SK-N-SH (cell line): ENCODE measurements around the gene GRXCR2. TPM values are rescaled to one million over a fixed set of nuclear protein-coding genes. Genes with fewer than 3 reads are reported as not detected.

Source experiments
- CTCF ChIA-PET: fragments of 300-600, 350-600 bp; formaldehyde crosslinking; extraction: SDS; loops from one replicate; lab custom pipeline; 2021; lab: Yijun Ruan, JAX
- POLR2A ChIA-PET: fragments of 350-600 bp; sonication (Branson Sonifier 250); formaldehyde crosslinking; extraction: SDS; loops from one replicate; lab custom pipeline; 2020; ENCODE audit warnings: antibody characterized with exemption, inconsistent platforms; lab: Yijun Ruan, JAX
- DNase-seq: peaks from one replicate; pipeline ENCODE4 v3.0.0; 2012
- H2AFZ ChIP-seq: fragments of 200-600 bp; sonication (generic); 2 replicates; pipeline ENCODE4 v1.8.1; 2016; ENCODE audit warnings: antibody characterized with exemption, mild to moderate bottlenecking, low read depth
- H3F3A ChIP-seq: fragments of 200-600 bp; sonication (generic); replicated peaks from 2 replicates; pipeline ENCODE3; 2016; ENCODE audit warnings: antibody characterized with exemption, mild to moderate bottlenecking; ENCODE audit not compliant: insufficient read depth
- H3K27ac ChIP-seq, 2 experiments: fragments of 200-500 bp in 1 of 2; fragments of 200-600 bp in 1 of 2; sonication (Bioruptor generic) in 1 of 2; sonication (generic), shearing (Covaris generic) in 1 of 2; 2 replicates each; pipeline versions ENCODE4 v1.5.1 to v1.6.1; 2014 to 2016; ENCODE audit warnings: low read depth in 2 of 2, inconsistent platforms in 1 of 2, low read length in 1 of 2, mild to moderate bottlenecking in 1 of 2, mixed read lengths in 1 of 2
- H3K27me3 ChIP-seq: fragments of 200-600 bp; sonication (generic), shearing (Covaris generic); 2 replicates; pipeline ENCODE4 v1.6.1; 2016; ENCODE audit warnings: mixed run types; ENCODE audit not compliant: insufficient read depth
- H3K36me3 ChIP-seq, 2 experiments: fragments of 200-500 bp in 1 of 2; fragments of 200-600 bp in 1 of 2; sonication (Bioruptor generic) in 1 of 2; sonication (generic) in 1 of 2; replicated peaks in 1 of 2; 2 replicates each; pipeline versions ENCODE3 to v1.5.1; 2014 to 2016; ENCODE audit warnings: low read length in 1 of 2, mild to moderate bottlenecking in 1 of 2; ENCODE audit not compliant: insufficient read depth in 2 of 2, control insufficient read depth in 1 of 2
- H3K4me1 ChIP-seq, 2 experiments: fragments of 200-500 bp in 1 of 2; fragments of 200-600 bp in 1 of 2; sonication (Bioruptor generic) in 1 of 2; sonication (generic), shearing (Covaris generic) in 1 of 2; 2 replicates each; pipeline versions ENCODE4 v1.5.1 to v1.6.1; 2014 to 2016; ENCODE audit warnings: low read depth in 1 of 2, low read length in 1 of 2, mixed run types in 1 of 2; ENCODE audit not compliant: insufficient read depth in 2 of 2, control insufficient read depth in 1 of 2
- H3K4me2 ChIP-seq: fragments of 200-600 bp; sonication (generic), shearing (Covaris generic); 2 replicates; pipeline ENCODE4 v1.6.1; 2017; ENCODE audit warnings: mixed run types
- H3K4me3 ChIP-seq, 2 experiments: fragments of 200-500 bp in 1 of 2; fragments of 200-600 bp in 1 of 2; sonication (Bioruptor generic) in 1 of 2; sonication (generic), shearing (Covaris generic) in 1 of 2; 2 replicates each; pipeline versions ENCODE4 v1.5.1 to v1.8.1; 2014 to 2016; ENCODE audit warnings: low read depth in 2 of 2, inconsistent platforms in 1 of 2, low read length in 1 of 2, mild to moderate bottlenecking in 1 of 2, mixed read lengths in 1 of 2, moderate library complexity in 1 of 2
- H3K79me2 ChIP-seq: fragments of 200-600 bp; sonication (generic); 2 replicates; pipeline ENCODE4 v1.8.1; 2017; ENCODE audit warnings: mild to moderate bottlenecking; ENCODE audit not compliant: insufficient read depth
- H3K9ac ChIP-seq: fragments of 200-600 bp; sonication (generic); 2 replicates; pipeline ENCODE4 v1.6.1; 2017; ENCODE audit warnings: mixed run types
- H3K9me2 ChIP-seq: fragments of 200-600 bp; sonication (generic); 2 replicates; pipeline ENCODE4 v1.6.1; 2017; ENCODE audit warnings: mixed run types
- H3K9me3 ChIP-seq: fragments of 200-600 bp; sonication (generic); 2 replicates; pipeline ENCODE4 v1.6.1; 2017; ENCODE audit warnings: mixed run types, mild to moderate bottlenecking, moderate library complexity
- H4K20me1 ChIP-seq: fragments of 200-600 bp; sonication (generic); 2 replicates; pipeline ENCODE4 v1.6.1; 2017; ENCODE audit warnings: mild to moderate bottlenecking, mixed run types; ENCODE audit not compliant: insufficient read depth
- FOSL2 ChIP-seq: IDR thresholded peaks from 2 replicates; pipeline ENCODE4 v1.4.0; 2012; ENCODE audit warnings: low read depth, mild to moderate bottlenecking, moderate library complexity, borderline replicate concordance
- IRF3 ChIP-seq: fragments of 150-350 bp; IDR thresholded peaks from 2 replicates; pipeline ENCODE4 v1.6.1; 2016; ENCODE audit warnings: mild to moderate bottlenecking, low read depth, low read length
- JUND ChIP-seq: IDR thresholded peaks from 2 replicates; pipeline ENCODE4 v1.4.0; 2012
- MAX ChIP-seq: IDR thresholded peaks from 2 replicates; pipeline ENCODE4 v1.4.0; 2012; ENCODE audit warnings: low read depth
- PBX3 ChIP-seq: IDR thresholded peaks from 2 replicates; pipeline ENCODE4; 2012
- REST ChIP-seq: IDR thresholded peaks from 2 replicates; pipeline ENCODE4 v1.6.1; 2012; ENCODE audit warnings: mild to moderate bottlenecking, low read depth, low read length, moderate library complexity
- TCF12 ChIP-seq: IDR thresholded peaks from 2 replicates; pipeline ENCODE4 v1.4.0; 2012
- ZBTB33 ChIP-seq: IDR thresholded peaks from 2 replicates; pipeline ENCODE4 v1.4.0; 2012; ENCODE audit warnings: low read depth, borderline replicate concordance
- WGBS: methylation state at CpG from one replicate; pipeline ENCODE4 v1.1.6; 2017; ENCODE audit warnings: low lambda C conversion rate; 5-methylcytosine and 5-hydroxymethylcytosine counted together
- polyA plus RNA-seq, 3 experiments: library from polyadenylated mRNA; depleted of rRNA; stranded (reverse); fragments of >200 nt; gene quantifications; 2 replicates each; pipeline ENCODE4 v1.2.3, GENCODE V29; 2012

GRXCR2 gene
- polyA plus RNA-seq, 1 of the 3 experiments (the other 2 are of a cell fraction), result not detected

GRCh38 chr5:145847499-145848497, 25.0 kb downstream of the GRXCR2 start:
- POLR2A ChIA-PET, result no interaction called here
- peak overlapping the region; percentile 54; the same call in 1 of the 2 replicates for H2AFZ ChIP-seq
- H3K9ac ChIP-seq, result no peak overlapping the region
- CTCF ChIA-PET, result interaction anchor here (1.3 kb wide), 1 partner anchor 22 kb away, joined by 3 read pairs; no protein-coding TSS in a partner anchor
- TF ChIP-seq FOSL2 (peak; percentile 88; the same call in 1 of the 2 replicates), TCF12 (peak; percentile 88), JUND (peak; percentile 72), REST (no peak), MAX (peak; percentile 79), PBX3 (peak; percentile 67; the same call in 1 of the 2 replicates)
- H3K36me3 ChIP-seq, result no peaks in the 10 kb centered on the region
- 0 out of 2 replicates have a peak overlapping the region, but pooled peaks have one; percentile 32 for H3K4me2 ChIP-seq
- H4K20me1 ChIP-seq, result no peaks in the 10 kb centered on the region
- H3K4me1 ChIP-seq, result peaks cover 0 to 12% of the 10 kb centered on the region in 2 experiments; a peak in 2 of 4 replicates
- no peaks in the 10 kb centered on the region for H3K27me3 ChIP-seq
- peak overlapping the region in 1 of 2 experiments; percentile 45; a peak in 2 of 4 replicates for H3K27ac ChIP-seq
- H3K4me3 ChIP-seq, result no peak overlapping the region
- DNase-seq, result no peak
- H3K9me2 ChIP-seq, result no peaks in the 10 kb centered on the region
- 53% methylated on average over 6 of the region's 6 CpGs for WGBS
- H3K9me3 ChIP-seq, result no peaks in the 10 kb centered on the region
- H3K79me2 ChIP-seq, result no peaks in the 10 kb centered on the region
- peaks cover 9% of the 10 kb centered on the region for H3F3A ChIP-seq

GRCh38 chr5:145846081-145846480, 26.7 kb downstream of the GRXCR2 start:
- POLR2A ChIA-PET, result interaction anchor here (1.1 kb wide), 1 partner anchor 11 kb away, joined by 4 read pairs; the partner anchor contains the start of gene PRELID2
- Histone ChIP-seq H3K9me3 (no peaks in the 10 kb centered on the region), H3K79me2 (no peaks in the 10 kb centered on the region), H3K4me1 (peaks cover 0 to 12% of the 10 kb centered on the region in 2 experiments; a peak in 2 of 4 replicates)
- TF ChIP-seq ZBTB33 (no peak), IRF3 (no peak)
- TF ChIP-seq, all 33 proteins: peak for 0
- Histone ChIP-seq H3K36me3 (no peaks in the 10 kb centered on the region), H3K27ac (no peak overlapping the region), H4K20me1 (no peaks in the 10 kb centered on the region), H3F3A (peaks cover 9% of the 10 kb centered on the region), H3K27me3 (no peaks in the 10 kb centered on the region), H3K9ac (no peak overlapping the region), H2AFZ (no peak overlapping the region), H3K4me3 (no peak overlapping the region), H3K9me2 (no peaks in the 10 kb centered on the region), H3K4me2 (no peak overlapping the region)
- WGBS, result 83% methylated on average over 3 of the region's 3 CpGs
- CTCF ChIA-PET, result interaction anchor here (0.7 to 1.3 kb wide), 2 partner anchors 20 to 42 kb away, joined by 3 read pairs; no protein-coding TSS in a partner anchor
- no peak for DNase-seq
